B cell (primary cell): ENCODE measurements around the gene MRPL14.

Source experiments
- EZH2 ChIP-seq: IDR thresholded peaks from 2 replicates; pipeline ENCODE4 v1.6.1; 2012; ENCODE audit warnings: borderline replicate concordance, low read depth, mild to moderate bottlenecking, moderate library complexity, low read length; ENCODE audit not compliant: insufficient read depth, poor library complexity, severe bottlenecking
- TF ChIP-seq, protein P1 (sequence below): fragments of 200-600 bp; IDR thresholded peaks from one replicate; pipeline ENCODE4 v1.8.0; 2022; ENCODE audit warnings: antibody characterized with exemption, mild to moderate bottlenecking

DNA sequence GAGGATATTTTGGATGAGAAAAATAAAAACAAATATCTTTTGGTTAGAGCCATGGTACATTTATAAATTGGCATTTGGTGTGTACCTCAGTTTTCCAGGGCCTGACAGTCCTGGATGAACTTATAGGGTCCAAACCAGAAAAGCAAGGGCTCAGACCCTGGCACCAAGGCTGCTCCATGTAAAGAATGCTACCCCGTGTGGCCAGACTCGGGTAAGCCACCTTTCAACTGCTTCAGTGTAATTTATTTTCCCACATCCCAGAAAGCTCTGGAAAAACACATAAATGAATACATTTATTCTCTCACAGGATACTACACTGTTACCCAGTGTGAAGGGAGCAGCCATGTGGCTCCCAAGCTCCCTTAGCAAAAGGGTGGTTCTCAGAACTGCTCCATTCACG is 13.8 kb downstream of the MRPL14 start:
- no peak for TF ChIP-seq EZH2
- TF ChIP-seq, protein P1, sequence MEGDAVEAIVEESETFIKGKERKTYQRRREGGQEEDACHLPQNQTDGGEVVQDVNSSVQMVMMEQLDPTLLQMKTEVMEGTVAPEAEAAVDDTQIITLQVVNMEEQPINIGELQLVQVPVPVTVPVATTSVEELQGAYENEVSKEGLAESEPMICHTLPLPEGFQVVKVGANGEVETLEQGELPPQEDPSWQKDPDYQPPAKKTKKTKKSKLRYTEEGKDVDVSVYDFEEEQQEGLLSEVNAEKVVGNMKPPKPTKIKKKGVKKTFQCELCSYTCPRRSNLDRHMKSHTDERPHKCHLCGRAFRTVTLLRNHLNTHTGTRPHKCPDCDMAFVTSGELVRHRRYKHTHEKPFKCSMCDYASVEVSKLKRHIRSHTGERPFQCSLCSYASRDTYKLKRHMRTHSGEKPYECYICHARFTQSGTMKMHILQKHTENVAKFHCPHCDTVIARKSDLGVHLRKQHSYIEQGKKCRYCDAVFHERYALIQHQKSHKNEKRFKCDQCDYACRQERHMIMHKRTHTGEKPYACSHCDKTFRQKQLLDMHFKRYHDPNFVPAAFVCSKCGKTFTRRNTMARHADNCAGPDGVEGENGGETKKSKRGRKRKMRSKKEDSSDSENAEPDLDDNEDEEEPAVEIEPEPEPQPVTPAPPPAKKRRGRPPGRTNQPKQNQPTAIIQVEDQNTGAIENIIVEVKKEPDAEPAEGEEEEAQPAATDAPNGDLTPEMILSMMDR: no peak
